Prostate gland (tissue), 2 donors: ENCODE results near the gene CELF1.

Experiments
- CTCF ChIP-seq, 4 experiments: fragments of 200-600 bp in 2 of 4; fragments of 450-650 bp in 2 of 4; sonication (generic) in 2 of 4; IDR thresholded peaks; 1 replicate in 3 of 4; 2 replicates in 1 of 4; pipeline ENCODE4 v1.5.1; 2016 to 2019; ENCODE audit warnings: antibody characterized with exemption in 4 of 4, mild to moderate bottlenecking in 2 of 4, moderate library complexity in 2 of 4
- POLR2A ChIP-seq: fragments of 450-650 bp; IDR thresholded peaks from one replicate; pipeline ENCODE4 v1.6.1; 2016; ENCODE audit warnings: antibody characterized with exemption, mild to moderate bottlenecking
- POLR2AphosphoS5 ChIP-seq: sonication (generic); formaldehyde crosslinking; IDR thresholded peaks from one replicate; pipeline ENCODE4 v1.6.1; 2017; ENCODE audit warnings: antibody characterized with exemption

GRCh38 chr11:47430524-47430923, 122.4 kb downstream of the CELF1 start:
- TF ChIP-seq POLR2AphosphoS5, result no peak
- TF ChIP-seq POLR2A, result no peak
- TF ChIP-seq CTCF (IDR thresholded peaks at IDR 0.05), result no peak
